GM19452 (cell line): ENCODE measurements around the gene CNTNAP5.

Source experiments
- ATAC-seq: cut with Tn5 transposase; IDR thresholded peaks from one replicate; pipeline ENCODE4 v1.9.1; 2021; ENCODE audit not compliant: unreplicated experiment

Gene CNTNAP5

DNA sequence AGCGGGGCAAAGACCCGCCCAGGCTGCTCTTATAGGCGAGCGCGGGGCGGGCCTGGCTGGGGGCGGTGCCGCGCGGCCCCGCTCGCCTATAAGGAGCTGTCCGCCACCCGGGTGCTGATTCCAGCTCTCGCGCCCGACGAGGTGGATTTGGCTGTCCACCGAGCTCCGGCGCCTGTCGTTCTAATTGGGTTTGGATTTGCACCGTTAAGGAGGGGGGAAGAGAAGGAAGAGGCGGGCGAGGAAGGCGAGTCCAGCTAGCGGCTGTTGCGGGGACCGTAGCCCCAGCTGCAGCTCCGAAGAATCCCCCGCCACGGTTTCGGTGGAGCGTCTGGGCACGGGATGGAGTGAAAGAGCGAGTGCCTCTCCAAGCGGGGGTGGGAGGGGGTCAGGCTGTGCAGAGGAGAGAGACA, at the start of gene CNTNAP5:
Gene CNTNAP5, plus strand, starts transcription at position 117 of the 410 bp plus-strand sequence. CDS start 364 bp downstream, outside the sequence.
- no peak for ATAC-seq

DNA sequence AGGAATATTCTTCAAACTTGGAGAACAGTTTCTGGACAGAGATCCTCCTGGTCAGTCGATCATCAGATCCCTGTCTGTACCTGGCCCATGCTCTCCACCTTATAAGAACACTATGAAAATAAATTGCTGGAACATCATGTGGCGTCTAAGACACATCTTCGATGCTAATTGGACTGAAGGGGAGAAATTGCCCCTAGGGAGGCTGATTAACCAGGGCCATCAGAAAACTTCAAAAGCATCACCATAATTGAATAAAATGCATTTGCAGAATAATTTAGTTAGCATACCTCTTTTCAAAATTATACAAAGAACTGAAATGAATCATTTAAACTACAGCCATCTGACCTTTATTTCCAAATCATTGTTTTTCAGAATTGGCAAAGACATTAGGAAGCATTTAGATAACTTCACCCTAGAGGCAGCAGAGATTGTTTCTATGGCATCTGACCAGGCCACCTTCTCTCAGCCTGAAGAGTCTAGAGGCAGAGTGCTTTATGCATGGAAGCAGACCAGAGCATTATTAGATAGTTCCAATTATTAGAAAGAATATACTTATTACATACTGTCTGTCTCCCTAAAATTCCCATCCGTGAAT, 48.9 kb upstream of the CNTNAP5 start:
- no peak for ATAC-seq

DNA sequence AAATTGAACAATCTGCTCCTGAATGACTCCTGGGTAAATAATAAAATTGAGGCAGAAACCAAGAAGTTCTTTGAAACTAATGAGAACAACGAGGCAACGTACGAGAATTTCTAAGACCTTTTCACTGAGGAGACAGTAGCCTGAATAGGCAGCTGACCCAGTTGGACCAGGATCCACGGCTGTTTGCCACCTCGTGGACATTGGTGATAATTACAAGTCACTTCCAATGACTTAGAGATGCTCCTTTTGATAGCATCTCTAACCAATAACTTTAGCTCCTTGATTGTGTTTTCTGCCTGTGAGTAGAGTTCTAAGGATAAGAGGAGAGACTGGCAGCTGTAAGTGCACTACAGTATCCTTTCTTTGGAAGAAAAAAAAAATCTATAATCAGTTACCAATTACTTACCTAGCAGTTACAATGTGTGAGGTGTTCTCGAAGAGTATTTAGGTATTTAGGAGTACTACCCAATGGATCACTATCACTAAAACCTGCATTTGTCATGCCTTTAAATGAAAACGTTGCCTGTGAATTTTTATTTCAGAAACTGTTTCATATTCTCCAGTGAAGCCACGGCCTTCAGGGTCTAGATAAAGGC, 31.3 kb upstream of the CNTNAP5 start:
- ATAC-seq, result no peak

DNA sequence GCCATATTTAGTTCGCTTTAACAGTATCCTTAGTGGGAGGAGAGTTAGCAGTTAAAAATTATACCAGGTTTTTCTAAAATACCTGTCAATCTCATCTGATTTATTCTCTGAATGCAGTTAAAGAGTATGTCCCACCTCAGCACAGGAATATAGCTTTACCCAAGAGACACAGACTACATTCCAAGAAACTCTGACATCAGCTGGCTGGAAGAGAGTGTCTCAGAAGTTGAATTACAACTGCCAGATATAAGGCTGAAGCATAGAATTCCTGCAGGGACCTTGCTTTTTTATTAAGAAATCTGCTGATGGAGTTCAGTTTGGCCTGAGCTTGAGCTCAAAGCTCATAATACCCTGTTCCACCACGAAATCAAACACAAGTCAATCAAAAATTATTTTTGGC, 25.4 kb upstream of the CNTNAP5 start:
- no peak for ATAC-seq

DNA sequence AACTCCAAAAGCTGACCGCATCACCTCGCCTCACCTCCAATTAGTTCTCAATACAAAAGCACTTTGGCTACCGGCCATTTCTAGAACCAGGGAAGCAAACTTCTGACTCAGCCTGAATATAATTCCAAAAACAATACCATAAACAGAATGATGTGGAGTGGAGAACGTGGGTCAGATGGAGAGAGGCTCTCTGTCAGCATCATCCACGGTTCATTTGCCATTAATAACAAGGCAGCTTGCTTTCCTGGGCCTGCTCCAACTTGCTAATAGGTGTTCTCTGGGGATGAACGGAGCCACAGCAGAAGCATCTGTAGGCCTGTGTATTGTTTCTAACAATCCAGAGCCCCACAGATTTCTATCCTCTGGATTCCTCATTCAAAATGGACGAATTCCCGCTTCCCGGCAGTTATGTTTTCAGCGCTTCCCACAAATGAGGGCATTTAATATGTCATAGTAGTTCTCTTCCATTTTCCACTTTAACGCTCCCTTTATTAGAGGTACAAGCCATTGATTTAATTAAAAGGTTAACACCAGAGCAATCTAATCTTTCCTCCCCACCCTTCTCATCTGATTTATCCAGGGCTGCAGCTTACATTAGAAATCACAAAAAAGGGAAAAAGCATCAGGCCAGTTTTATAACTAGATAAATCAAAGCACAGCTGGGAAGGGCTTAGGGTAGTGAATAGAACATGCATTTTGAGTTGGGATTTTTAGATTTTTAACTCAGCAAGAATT, 23.2 kb upstream of the CNTNAP5 start:
- ATAC-seq, result no peak

DNA sequence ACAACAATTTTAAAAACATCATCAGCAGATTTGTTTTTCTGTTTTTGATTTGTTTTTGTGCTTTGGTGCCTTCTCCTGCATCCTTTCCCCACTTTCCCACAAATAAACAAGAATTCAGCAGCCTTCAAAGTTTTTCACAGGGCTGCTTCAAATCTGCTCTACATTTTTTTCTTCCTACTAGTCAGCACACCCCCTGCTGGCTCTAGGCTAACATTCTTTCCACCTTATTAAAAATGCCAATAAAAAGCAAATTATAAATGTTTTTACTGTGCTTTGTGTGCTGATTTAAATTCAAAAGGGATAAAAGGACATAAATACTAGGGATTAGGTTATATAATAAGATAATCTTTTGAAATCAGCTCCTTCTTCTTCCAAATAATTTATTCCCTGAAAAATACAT, 6.2 kb upstream of the CNTNAP5 start:
- ATAC-seq, result no peak

DNA sequence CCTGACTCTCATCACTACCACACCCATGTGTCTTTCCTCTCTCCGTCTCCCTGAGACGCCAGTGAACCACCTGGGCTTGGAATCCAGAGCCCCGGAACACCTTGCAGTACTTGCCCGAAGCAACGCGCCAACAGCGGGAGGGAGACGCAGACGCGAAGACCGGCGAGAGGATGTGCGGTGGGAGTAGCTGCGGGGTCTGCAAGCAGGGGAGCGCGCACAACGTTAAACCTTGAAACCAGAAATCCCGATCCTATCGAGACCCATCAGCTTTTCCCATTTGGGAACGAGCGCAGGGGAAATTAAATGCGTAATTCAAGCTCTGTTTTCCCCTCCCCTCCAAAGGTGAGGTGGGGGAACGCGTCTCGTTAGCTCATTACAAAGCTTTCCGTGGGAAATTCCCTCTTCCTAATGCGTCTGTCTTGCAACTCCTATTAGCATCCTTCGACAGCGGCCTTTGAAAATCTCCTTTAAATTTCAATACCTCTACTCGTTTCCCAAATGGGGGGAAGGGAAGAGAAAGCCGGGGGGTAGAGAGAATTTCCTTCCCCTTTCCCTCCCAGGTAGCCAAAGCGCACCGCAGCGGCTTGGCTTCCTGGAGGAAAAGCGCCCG, 421 bp upstream of the CNTNAP5 start:
- ATAC-seq, result no peak

DNA sequence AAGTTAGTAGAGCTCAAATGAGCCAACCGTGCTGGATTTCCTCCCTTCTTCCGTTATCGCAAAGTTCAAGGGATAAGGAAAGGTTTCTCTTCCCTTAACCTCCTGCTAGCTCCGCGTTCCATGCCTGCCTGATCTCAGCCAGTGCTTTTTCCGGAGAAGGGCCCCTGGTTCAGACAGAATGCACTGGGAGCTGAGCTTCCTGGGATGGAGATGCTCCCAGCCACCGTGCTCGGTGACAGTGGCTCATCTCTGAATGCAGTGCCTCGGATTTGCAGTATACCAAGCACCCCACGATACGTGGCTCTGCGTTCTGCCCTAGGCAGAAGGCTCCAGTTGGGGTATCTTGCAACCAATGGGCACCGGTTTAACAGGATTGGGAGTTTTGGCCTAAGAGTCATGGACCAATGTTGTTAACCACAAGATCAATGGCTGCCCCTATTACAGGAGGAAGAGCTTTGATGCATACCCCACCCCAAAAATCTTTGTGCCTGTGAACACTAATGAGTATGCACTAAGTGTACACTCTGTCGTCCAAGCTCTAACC, 876 bp downstream of the CNTNAP5 start:
- no peak for ATAC-seq

DNA sequence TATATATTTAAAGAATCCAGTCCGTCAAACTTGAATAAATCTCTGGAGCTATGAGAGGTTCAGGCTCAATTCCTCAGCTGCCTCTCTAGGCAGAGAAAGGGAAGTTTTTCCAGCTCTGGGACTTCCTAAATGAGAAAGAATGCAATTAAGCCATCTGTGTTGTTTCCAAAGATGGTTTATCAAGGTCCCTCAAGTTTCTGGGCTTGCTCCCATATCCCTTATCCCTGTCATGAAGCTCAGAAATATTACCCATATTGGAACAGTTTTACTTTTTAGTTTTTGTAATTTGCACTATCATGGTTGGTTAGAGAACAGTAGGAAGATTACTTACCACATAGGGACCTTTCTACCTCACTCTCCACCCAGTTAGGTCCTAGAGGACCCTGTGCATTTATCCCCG, 1.4 kb downstream of the CNTNAP5 start:
- ATAC-seq, result no peak

DNA sequence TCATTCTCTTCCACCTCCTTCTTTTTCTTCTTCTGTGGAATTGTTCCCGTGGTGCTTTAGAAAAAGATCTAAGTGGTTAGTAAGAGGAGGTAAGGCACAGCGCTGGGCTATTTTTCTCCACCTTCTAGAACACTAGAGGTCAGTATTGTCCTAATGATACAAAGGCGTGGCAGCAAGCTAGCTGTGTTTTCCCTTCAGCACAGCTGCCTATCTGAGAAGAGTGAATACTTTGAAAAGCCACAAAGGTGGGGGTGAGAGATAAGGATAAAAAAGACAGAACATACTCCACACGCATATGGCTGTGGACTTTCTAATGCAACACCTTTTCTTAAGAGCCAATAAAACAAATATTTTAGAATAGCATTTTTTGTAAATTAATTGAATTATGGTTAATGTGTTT, 2.1 kb downstream of the CNTNAP5 start:
- ATAC-seq, result no peak

DNA sequence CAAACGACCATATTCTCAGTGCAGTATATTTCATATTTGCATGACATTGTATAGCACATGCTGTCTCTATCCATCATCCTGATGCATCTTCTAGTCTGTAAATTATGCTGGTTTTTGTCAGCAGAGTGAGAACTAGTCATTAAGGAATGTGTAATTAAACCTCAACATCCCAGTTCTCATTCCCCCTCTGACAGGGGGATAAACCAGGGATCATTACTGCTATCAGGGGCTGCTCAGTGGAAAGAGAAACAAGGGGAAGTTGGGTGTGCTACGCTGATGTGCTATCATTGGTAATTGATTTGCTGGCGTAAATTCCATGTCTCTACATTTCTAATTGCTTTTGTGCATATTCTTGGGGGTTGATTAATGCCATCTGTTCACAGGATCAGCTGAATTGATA, 7.7 kb downstream of the CNTNAP5 start:
- ATAC-seq, result no peak

DNA sequence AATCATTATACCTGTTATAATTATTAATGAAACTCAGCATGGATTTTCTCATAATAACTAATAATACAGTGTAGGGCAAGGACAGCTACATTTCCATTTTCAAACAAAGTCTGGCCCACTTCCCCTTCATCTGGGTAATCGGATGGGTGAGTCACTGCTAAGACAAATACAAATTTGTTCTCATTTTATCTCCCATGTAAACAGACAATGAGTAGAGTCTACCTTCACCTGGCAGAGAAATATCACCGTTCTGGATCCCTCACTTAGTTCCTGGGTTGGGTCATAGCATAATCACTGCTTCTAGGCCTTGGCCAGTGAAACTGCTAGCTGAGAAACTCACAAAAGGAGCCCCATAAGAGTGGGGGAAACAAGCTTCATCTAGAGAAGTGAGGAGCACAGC, 9.2 kb downstream of the CNTNAP5 start:
- no peak for ATAC-seq

DNA sequence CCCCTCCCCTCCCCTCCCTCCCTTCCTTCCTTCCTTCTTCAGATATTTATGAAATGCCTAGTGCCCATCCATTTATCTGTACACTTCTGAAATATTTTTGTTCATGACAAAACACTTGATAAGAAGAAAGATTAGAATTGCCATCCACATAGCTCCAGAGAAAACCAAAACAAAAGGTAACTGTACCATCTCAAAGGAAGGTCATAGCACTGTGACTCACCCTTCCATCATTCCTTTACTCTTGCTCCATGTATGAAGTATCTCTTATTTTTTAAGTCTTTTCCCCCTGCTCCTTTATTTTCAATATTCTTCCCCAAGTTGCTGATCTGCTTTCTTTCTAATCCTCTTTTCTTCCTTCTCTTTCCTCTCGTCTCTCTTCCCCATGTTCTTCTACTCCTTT, 9.9 kb downstream of the CNTNAP5 start:
- no peak for ATAC-seq

DNA sequence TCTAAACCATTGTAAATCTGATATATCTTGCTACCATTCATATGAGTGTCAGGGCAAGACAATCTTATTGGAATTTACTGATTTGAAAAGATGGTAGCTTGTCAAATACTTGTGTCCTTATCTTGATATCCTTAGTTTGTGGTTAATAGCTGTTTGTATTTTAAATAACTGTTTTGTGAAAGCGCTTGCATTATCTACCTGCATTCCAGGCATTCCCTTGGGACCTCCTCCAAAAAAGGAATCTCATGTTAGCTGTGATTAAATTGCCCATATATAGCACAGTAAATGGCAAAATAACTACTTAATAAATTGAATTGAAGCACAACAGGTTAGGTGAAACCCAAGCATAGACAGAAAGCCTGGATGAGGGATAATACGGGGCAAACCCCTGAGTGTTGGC, 13.9 kb downstream of the CNTNAP5 start:
- no peak for ATAC-seq

DNA sequence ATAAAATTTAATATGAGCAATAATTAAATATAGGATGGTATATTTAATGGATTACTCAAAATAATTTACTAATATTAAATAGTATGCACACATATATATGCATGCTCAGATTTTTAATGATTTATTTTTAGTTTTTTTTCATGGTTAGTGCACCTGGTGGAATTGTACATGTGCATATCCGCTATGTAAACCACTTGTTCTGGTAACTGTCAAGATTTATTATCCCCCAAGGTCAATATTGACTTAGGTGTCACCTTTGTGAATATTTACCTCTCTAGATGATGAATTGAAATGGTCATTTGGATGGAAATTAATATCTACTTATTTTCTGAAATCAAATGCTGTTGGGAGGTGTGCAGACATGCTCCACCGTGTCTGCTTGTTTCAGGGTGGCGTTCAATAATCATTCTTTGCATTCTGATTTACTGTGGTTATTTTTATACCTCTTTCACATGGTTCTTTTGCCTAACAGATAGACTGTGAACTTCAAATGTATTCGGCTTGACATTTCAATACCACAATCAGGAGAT, 14.7 kb downstream of the CNTNAP5 start:
- no peak for ATAC-seq

DNA sequence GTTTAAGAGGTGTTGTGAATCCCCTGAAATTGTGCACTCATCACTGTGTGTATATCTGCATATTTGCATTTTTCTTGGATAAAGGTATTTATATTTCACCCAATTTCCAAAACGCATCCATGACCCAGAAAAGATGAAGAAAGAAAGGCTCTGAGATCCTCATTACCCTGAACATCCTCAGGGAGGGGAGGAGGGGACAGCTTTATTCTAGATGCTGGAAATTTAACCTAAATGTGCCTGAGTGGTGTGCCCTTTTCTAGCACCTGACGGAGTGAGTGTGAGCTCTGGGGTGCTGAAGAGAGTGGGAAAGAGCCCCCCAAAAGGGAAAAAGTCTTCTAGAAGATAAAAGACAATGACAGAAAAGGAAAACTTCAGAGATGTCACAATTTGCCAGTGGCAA, 20.8 kb downstream of the CNTNAP5 start:
- ATAC-seq, result no peak

DNA sequence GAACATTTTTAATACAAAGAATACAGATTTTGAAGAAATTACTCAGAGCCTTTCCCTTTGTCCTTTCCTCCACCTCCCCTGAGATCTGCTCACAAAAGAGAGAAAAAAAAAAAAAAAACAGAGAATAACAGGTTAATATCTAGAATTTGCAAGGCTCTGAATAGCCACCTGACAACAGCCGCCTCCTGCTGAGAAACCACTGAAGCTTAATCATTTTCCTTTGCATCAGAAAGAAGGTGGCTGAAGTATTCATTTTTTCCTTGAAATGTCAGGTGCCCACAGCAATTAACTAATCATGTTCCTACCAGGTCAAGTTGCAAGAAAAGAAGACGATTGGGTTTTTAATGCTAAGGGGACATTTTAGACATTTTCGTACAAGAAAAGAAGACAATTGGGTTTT, 21.2 kb downstream of the CNTNAP5 start:
- ATAC-seq, result no peak

DNA sequence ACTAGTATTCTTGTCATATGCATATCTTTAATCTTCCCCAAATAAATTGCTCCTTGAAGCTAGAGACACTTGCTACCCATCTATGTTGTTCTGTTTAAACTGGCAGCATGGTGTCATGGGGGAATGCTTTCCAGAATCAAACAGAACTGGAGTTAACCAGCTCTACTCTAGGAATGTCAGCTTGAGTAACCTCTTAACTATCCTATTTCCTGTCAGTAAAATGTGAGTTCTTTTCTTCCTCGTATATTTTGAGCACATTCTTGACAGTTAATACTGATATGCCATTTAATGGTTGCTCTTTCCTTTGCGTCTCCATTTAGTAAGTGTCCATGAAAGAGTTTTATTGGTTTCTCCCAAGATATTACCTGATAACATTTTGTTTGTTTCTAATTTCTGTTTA, 23.0 kb downstream of the CNTNAP5 start:
- no peak for ATAC-seq

DNA sequence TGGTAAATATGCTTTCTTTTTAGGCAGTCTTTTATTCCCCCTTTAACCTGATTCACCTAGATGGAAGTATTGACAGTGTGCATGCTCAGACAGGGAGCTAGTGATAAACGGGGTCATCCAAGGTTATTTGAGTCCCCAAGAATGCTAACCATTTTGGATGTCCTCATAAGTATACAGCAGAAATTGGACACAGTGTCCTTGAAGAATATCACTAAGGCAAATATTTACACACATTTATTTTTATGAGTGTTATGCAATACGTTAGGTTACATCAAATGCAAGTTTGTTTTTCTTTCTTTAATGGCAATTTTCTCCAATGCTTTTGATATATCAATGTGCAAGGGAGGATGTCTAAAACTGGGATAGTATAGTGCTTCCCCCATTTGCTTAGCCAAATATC, 23.6 kb downstream of the CNTNAP5 start:
- no peak for ATAC-seq

DNA sequence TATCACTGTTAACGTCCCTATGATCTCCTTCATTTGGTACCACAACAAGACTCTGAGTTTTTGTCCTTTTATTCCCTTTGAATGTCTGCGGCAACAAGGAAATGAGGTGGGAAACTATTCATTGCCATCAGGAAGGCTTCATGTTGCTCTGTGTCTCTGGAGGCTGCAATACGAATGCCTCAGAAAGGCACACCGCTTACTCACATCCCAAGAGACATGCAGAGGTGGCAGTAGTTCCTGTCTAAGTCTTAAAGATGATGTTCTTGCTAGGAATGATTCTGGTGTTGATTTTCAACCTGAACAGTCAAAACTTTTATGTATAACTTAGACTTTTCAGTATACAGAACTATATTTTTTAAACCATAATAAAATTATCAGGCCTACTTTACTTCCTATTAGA, 24.0 kb downstream of the CNTNAP5 start:
- ATAC-seq, result no peak

DNA sequence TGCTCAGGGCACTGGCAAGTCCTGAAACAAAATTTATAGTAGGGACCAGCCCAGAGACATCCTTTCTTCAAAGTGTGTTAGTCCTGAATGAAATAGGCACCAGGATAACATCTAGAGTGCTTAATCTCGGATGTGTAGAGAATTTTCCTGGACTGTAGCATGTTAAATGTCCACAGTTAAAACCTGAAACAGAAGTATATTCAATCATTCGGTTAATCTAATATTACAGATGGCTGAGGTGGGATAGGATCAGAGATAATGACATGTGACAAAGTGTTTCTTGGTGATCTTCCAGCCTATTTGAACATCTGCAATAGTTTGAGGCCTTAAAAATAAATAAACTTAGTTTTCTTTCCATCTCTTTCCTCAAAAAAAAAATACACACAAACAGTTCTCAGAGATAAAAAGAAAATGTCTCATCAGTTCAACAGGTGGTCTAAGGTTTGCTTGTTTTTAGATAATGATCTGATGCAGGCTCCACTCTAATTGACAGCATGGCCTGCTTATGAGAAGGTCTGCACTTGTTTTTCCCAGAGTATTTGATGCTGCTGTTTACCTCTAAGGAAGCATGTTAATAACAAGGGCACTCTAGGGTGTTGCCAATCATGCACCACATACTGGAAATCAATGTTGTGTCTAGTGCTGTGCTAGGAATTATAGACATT, 25.9 kb downstream of the CNTNAP5 start:
- no peak for ATAC-seq
